Measurements from ENCODE around the gene AFF2. TPM values are rescaled to one million over a fixed set of nuclear protein-coding genes. Genes with fewer than 3 reads are reported as not detected.

AFF2 gene
- total and polyA plus RNA-seq, 10 donors, result 0.04 to 26.6 (median 8.7) TPM

GRCh38 chrX:148600131-148600530 is 99.7 kb downstream of the AFF2 start:
- 63 to 93% (median 91%) methylated on average over 6 of the region's 6 CpGs for WGBS, 5 donors
- Histone ChIP-seq H3K27ac (no peak overlapping the region), H3K4me3 (no peak overlapping the region), H3K36me3 (no peaks in the 10 kb centered on the region), H3K4me1 (no peaks in the 10 kb centered on the region), H3K27me3 (replicated peaks in 1 of 7) (no peaks in the 10 kb centered on the region), H3K9me3 (no peaks in the 10 kb centered on the region)
- intact Hi-C loops (cut with DNase I; ENCODE audit: low total_unique reads), result no loop called here
- DNase-seq, result no peak
- TF ChIP-seq CTCF (IDR thresholded peaks at IDR 0.05 in 8 of 11, conservative IDR thresholded peaks at IDR 0.05 in 3 of 11) (no peak), POLR2A (IDR thresholded peaks at IDR 0.05) (no peak), POLR2AphosphoS5 (IDR thresholded peaks at IDR 0.05) (no peak)

GRCh38 chrX:148600581-148600980 is 100.2 kb downstream of the AFF2 start:
- WGBS, 5 donors, result 80 to 96% (median 94%) methylated on average over 2 of the region's 2 CpGs
- Histone ChIP-seq H3K4me1 (no peaks in the 10 kb centered on the region), H3K36me3 (no peaks in the 10 kb centered on the region), H3K9me3 (no peaks in the 10 kb centered on the region), H3K27ac (no peak overlapping the region), H3K27me3 (replicated peaks in 1 of 7) (no peaks in the 10 kb centered on the region), H3K4me3 (no peak overlapping the region)
- intact Hi-C loops (cut with DNase I; ENCODE audit: low total_unique reads), result no loop called here
- no peak for TF ChIP-seq POLR2AphosphoS5 (IDR thresholded peaks at IDR 0.05)
- TF ChIP-seq POLR2A (IDR thresholded peaks at IDR 0.05), result no peak
- no peak for TF ChIP-seq CTCF (IDR thresholded peaks at IDR 0.05 in 8 of 11, conservative IDR thresholded peaks at IDR 0.05 in 3 of 11)
- no peak for DNase-seq

GRCh38 chrX:148601034-148601433 is 100.6 kb downstream of the AFF2 start:
- WGBS, 5 donors, result 47 to 70% (median 66%) methylated on average over 4 of the region's 4 CpGs
- no peaks in the 10 kb centered on the region for H3K27me3 ChIP-seq (replicated peaks in 1 of 7)
- intact Hi-C loops (cut with DNase I; ENCODE audit: low total_unique reads), result no loop called here

More at GRCh38 chrX:148601034-148601433, 100.6 kb downstream of the AFF2 start:
- TF ChIP-seq POLR2AphosphoS5 (IDR thresholded peaks at IDR 0.05), result no peak
- TF ChIP-seq CTCF (IDR thresholded peaks at IDR 0.05 in 8 of 11, conservative IDR thresholded peaks at IDR 0.05 in 3 of 11), result no peak
- TF ChIP-seq POLR2A (IDR thresholded peaks at IDR 0.05), result no peak
- Histone ChIP-seq H3K4me1 (no peaks in the 10 kb centered on the region), H3K36me3 (no peaks in the 10 kb centered on the region), H3K9me3 (no peaks in the 10 kb centered on the region), H3K4me3 (no peak overlapping the region), H3K27ac (no peak overlapping the region)
- no peak for DNase-seq
